ENCODE data around the gene TMEM63B.
"Not testable (repeated sequence)": the region's sequence is repeated elsewhere in the genome, so short reads cannot be mapped to it uniquely, and the experiment has no call there.

The TMEM63B gene

DNA sequence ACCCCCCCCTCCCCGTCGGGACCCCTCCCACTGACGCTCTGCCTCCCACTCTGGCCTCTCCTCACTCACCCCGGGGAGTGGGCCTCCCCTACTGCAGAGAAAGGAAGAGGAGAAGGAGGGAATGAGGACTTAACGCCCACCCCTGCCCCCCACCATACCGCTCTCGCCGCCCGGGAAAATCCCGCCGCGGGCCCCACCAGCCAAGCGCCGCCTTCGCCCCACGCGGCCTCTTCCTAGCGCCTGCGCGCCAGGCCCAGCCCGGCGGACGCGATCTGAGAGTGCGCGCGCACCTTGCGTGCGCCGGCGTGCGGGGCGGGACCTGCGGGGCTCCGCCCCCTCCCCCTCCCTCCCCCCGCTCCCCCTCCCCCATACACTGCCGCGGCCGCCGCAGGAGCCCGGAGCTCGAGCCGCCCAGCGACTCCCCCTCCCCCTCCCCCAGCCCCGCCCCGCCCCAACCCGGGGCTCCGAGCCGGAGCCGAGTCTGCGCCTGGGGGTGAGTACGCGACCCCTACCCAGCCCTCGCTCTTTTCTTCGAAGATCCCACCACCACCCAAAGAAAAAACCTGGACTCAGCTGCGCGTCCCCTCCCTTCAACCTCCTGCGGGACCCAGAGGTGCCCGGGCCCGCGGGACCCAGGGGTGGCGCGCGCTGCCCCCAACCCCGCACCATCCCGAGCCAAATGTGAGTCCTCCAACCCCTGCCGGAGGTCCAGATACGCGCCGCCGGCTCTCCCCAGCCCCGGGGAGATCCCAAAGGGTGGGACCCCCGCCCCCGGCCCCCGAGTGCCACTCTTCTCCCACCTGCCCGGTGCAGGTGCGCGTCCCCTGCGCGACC is at the start of gene TMEM63B, which contains the start of gene MRPL14:
Gene TMEM63B (plus strand): TSS at position 369 of the 834 bp plus-strand sequence. CDS start 7,031 bp downstream, outside the sequence.
Gene MRPL14 (minus strand): TSS at position 267 of the 834 bp plus-strand sequence. CDS start 10,841 bp downstream, outside the sequence.
- DNase-seq: peak; percentile 92

DNA sequence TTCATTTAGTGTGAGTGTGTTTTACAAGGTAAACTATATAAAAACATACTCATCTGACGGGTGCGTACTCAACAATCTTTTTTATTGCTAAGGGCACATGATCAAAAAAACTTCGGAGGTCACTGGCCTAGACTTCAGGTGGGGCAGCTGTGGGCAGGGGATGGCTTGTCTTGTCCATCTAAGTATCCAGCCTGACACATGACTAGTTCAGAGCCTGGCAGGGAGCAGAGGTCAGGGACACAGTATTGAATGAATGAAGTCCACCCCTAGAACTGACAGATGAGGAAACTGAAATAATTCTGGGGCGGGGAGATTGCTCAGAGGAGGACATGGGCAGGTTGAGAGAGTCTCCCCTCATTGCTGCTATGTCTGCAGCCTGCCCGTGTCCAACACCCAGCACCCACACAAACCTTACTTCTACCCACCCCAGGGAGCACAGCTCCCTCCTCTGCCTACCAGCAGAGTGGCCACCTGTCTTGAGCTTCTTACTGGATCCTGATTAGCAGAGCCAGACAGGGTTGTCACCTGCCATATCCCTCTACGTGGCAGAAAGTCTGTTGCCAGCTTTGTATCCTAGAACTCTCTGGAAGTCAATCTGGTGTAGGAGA is 49.0 kb upstream of the TMEM63B start:
- DNase-seq: no peak

DNA sequence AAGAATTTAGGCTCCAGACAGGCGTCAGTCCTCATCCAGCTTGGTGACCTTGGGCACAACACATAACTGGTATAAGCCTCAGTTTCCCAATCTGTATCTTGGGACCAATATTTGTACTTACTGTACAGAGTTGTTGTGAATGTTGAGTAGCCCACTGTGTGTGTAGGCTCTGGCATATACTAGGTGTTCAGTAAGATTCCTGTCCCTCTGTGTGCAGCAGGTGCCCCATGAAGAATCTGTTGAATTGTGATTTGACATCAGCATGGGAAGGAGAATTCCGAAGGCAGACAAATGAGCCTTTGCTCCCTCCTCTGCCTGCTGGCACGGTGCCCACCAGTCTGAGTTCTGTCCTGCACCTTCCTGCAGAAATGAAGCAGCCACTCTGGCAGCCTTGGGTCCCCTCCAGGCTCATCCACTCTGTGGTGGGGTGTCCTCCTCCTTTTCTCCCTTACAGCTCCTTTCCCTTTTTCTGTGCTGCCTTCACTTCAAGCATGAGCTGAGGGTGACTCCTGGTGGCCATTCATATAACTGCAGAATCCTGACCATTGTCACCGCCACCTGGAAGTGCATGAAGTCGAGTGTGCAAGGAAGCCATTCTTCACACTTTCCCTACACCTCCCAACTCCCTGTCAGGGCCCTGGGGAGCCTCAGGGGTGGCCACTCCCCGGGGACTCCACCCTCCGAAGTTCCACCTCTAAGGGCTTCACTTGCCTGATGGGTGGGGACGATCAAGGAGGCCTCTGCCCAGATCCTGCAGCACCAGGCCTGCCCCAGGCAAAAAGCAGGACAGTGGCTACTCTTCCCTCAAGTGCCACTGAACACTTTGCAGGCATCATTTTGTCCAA is 48.3 kb upstream of the TMEM63B start:
- DNase-seq: peak; percentile 69

DNA sequence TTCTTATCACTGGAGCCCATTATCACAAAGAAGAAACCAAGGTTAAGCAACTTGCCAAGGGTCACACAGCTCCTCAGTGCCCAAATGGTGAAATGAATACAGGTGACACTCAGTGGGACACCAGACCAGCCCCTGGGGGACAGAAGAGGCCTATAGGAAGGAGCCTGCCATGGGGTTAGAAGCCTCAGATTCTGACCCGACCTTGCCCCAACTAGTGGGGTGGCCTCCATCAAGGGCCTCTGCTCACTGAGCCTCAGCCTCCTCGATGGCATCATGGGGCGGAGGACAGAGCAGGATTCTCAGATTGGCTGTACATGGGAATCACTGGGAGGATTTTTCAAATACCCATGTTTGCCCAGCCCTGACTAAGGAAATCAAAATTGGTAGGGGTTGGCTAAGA is 47.7 kb upstream of the TMEM63B start:
- no peak for DNase-seq

DNA sequence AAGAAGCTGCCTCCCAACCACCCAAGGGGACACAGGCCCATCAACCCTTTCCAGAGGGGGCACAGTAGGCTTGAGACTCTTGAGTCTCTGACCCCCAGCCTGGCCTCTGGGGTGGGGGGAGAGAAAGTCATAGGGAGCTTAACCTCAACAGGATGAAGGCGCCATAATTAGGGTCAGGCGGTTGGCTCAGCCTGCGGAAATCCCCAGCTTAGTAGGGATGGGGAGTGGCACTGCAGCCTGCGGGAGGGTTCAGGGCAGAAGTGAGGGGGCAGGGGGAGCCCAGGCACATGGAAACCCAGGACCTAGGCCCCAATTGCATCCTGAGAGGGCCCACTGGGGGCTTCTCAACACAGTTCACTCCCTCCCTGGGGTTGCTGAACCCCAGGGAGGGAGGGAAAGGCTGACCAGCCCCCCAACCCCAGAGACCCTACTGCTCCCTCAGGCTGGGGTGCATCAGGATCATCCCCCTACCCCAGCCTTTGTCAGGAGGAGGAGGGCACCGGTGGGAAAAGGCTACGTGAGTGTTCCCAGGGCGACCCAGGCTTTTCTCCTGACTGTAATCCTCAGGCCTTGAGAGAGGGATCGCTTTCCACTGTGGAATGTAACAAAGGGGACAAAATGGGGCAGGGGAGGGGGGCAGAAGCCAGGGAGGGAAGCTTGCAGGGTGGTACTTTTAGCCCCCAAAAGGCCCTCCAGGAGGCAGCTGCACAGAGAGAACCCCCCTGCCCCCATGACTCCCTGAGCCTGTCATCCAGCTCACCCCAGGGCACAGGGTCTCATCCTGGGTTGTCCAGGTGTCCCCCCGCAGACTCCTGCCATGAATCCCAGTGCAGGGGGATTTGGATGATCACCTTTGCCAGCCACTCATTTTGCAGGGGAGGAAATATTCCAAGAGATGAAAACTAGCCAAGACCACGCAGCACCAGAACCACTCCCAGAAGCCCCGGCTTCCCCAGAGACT is 46.5 kb upstream of the TMEM63B start:
- DNase-seq: no peak

DNA sequence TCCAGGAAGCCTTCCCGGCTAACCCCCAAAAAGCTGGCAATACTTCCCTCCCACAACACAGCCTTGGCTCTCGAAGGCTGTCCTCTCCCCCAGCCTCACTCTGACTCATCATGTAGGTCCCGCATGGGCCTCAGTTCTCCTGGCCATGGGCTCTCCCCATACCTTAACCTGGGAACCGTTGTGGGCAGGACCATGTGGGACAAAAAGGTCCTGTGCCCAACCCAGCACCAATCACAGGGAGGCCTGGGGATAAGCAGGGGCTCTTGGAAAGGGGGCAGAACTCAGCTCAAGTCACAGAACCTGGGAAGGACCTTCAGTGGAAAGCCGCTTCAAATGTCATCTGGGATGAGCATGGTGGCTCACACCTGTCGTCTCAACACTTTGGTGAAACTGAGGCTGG is 45.6 kb upstream of the TMEM63B start:
- DNase-seq: no peak

DNA sequence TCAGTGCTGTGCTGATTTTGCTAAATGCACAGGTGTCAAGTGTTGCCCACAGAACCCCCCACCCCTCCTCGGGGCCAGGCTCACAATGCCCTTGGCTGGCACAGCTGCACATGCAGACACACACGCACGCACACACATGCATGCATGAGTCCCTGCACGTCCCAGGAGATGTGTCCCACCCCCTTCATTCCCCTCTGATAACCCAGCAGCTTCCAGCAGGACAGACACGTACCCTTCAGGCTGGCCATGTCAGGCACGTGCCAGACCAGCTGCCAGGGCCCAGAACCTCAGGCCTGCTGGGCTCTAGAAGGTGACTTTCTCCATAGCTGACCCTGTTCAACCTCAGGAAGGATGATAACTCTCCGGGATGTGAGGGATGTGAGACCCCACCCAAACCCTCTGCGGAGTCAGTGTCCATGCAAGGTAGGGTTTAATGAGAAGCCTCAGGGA is 44.5 kb upstream of the TMEM63B start:
- DNase-seq: no peak

DNA sequence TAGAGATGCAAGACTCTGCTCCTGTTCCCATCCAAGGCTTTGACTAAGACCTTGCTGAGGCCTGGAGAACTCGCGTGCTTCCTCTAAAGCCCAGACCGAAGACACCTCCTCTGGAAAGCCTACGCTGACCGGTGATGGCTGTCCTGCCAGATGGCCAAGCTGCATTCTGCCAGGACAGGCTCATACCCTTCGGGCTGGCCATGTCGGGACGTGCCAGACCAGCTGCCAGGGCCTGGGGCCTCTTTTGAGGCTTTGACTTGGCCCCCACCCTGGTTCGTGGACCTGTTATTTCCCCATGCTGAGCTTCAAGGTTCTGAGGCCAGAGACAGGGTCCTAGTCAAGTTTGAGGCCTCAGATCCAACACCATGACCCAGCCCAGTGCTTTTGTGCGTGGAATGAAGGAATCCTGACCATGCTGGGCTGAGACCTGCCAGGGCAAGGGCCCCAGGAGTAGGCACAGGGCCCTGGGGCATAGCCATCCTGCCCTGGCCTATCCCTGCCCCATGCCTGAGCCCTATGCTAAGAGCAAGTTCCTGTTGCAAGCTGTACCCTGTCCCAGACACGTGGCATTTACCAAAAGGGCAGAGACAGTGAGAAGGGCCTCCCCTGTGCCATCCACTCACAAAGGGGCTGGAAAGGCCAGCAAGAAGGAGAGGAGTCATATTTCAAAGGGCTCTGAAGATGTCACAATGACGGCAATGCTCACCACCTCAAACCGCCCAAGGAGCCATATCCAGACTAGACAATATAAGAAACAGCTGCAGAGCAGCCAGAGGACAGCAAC is 42.9 kb upstream of the TMEM63B start:
- no peak for DNase-seq

DNA sequence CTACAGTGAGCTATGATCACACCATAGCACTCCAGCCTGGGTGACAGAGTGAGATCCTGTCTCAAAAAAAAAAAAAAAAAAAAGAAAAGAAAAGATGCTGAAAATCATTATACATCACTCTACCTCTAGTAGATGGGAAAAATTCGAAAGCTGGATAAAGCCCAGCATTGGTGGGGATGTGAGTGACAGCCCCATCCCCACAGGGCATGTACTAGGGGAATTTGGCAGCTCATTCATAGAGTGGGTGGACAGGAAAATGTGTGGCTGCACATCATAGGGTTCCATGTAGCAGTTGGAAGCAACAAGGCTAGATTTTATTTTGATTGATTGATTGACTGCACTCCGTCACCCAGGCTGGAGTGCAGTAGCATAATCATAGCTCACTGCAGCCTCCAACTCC is 42.1 kb upstream of the TMEM63B start:
- DNase-seq: no peak

DNA sequence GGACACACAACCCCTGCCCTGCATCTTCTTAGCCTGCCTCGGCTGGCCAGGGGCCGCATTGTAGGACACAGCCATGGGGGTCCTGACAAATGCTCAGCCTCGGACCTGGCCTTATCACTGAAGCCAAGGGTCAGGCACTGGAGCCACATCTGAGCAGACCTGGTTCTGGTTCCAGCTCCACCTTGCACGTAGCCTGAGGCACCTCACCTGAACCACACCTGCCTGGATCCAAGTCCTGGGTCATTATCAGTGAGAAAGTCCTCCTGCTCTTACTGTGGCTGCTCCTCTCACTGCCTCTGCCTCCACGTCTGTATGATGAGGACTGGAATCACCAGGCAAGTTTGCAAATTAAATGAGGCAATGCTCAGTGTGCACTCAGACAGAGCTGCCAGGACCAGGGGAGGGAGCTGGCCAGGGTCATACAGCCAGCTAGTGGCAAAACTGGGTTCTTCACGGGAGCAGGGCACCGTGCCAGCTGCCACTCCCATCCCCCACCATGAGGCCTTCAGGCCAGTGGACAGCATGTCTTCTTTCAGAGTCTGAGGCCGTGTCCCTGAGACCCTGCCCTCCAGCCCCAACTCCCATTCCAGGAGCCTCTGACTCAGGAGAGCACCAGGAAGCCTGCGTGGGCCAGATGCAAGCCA is 40.3 kb upstream of the TMEM63B start:
- DNase-seq: no peak

DNA sequence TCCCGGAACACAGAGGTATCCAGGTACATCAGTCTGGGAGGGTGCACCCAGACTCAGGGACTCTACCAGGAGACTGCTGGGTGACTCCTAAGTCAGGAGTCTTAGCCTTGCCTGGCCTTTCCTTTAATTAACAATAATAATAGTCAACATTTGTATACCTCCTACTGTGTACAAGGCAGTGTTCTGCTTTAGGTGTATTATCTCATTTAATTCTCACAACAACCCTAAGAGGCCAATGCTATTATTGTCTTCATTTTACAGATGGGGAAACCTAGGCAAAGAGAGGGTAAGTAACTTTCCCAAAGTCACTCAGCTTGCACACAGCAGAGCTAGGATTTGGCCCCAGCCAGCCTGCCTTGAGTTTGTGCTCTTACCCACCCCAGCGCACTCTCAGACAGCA is 39.7 kb upstream of the TMEM63B start:
- no peak for DNase-seq

DNA sequence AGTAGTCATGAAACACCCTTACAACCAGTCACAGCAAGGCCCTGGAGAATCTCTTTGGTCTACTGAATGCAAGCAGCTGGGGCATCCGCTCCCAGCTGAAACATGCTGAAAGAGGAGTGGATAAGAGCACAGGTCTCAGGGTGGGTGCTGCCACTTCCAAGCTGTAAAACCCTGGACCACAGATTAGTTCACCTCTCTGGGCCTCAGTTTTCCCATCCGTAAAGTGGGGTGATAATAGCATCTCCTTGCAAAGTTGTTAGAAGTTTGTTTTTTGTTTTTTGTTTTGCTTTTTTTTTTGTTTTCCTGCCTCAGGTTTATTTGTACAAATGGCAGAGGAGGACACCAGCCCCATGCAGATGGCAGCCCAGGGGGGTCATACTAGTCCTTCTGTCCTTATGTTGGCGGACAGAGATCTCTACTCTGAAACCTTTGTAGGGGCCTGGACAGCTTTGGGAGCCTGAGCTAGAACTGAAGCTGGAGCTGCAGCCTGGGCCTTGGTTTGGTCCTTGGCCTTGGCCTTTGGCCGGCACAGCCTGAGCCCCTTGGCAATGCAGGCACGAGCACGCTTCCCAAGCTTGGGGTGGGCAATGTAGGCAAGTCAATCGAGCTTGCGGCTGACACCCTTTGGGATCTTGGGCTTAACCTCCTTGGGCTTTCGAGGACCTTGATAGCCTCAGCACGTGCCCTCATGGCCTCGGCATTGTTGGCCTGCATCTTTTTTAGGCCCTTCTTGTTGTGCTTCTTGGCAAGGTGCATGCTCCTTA is 38.3 kb upstream of the TMEM63B start:
- no peak for DNase-seq

DNA sequence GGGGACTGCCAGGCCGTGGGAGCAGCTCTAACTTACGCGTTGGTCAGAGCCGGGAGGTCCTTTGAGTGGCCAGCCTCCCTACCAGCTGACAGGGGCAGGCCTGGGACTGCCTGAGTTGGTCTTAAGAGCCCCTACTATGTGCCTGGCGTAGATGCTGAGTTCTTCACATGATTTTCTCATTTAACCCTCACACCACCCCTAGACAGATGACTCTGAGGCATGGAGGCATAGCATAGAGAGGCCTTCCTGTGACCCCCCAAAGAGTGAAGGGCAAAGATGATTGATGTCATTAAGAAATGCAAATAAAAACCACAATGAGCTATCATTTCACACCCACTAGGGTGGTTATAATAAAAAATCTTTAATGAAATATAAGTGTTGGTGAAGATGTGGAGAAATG is 36.9 kb upstream of the TMEM63B start:
- DNase-seq: no peak

DNA sequence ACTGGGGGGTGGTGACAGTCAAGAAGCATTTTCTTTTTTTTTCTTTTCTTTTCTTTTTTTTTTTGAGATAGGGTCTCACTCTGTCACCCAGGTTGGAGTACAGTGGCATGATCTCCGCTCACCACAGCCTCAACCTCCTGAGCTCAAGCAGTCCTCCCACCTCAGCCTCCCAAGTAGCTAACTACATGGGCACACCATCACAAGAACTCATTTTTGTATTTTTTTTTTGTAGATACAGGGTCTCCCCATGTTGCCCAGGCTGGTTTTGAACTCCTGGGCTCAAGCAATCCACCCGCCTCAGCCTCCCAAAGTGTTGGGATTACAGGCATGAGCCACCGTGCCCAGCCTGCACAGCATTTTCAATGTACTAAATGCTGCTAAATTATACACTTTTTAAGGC is 36.0 kb upstream of the TMEM63B start:
- DNase-seq: not testable (repeated sequence)

DNA sequence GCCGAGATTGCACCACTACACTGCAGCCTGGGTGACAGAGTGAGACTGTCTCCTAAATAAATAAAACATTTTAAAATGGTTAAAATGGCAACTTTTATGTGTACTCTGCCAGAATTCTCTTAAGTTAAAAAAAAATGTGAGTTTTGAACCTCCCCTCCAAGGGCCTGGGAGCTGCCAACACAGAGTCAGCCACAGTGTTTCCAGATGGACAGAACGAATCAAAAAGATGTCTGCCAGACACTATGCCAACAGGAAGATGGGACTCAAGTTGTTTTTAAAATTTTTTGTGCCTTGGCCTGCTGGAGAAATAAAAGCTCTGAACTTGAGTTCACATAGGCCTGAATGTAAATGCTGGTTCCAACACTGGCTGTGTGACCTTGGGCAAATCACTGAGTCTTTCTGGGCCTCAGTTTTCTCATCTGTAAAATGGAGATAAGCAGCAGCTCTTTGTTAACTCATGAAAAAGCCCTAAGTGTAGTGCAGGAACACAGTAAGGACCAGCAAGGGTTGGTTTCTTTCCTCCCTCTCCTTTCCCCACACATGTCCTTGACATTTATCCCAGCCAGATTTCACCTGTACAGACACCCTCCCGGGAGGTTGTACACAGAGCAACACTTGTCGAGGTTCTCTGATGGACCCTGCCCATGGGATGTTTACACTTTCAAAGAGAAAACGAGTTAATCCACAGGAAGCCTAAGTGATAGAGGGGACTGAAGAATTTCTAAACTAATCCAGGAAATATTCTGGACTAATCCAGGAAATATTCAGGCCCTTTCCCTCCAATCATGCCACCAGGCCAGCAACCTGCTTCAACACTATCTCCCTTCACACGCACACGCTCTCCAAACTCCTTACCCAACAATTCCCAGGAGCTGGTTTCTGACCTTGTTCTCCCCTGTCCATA is 35.1 kb upstream of the TMEM63B start:
- DNase-seq: no peak

DNA sequence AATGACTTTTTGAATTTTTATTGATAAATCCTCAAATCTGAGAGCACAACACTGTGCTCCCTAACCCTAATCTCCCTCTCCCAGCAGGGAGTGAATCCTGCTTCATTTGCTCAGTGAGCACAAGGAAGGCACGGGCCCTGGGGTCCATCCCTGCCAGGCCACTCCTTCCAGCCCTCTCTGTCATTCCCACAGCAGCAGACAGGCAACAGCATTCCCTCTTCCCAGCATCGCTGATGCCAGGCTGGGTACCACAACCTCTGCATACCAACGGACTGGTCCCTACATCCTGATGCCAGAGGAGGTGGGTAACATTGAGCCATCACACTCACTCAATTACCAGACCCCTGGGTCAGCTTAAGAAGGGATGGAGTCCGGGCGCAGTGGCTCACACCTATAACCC is 34.3 kb upstream of the TMEM63B start:
- DNase-seq: no peak

DNA sequence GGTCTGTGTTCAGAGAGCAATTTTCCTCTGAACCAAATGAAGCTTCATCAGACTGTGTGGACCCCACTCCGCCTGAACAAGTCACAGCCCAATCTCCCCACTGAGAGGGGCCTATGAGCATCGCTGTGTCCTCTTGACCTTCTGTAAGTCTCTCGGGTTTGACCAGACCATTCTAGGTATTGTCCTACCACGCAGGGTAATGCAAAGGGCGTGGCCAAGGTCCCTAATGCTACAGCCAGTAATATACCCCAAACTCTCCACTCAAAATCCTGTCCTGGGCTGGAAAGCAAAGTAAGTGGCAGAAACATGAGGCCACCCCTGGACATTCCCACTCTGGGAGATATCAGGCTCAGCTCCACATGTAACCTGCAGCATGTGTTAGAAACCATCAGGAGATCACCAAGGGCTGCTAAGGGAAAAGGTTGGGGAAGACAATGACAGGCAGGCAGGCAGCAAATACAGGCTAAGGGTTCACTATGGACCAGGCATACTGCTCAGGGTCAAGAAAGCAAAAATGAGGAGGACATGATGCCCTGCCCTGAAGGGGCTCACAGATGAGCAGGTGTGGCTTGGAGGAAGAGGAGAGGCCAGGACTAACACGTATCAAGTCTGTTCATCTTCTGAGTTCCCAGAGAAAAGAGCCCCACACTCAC is 33.5 kb upstream of the TMEM63B start:
- no peak for DNase-seq

Measured in activated CD8-positive, alpha-beta memory T cell treated with anti-CD3 and anti-CD28 coated beads, Interleukin-2, amount 50 U/mL, for 4 hours (primary cell).